ENCODE results near the gene CPLX3.

CPLX3 gene

DNA sequence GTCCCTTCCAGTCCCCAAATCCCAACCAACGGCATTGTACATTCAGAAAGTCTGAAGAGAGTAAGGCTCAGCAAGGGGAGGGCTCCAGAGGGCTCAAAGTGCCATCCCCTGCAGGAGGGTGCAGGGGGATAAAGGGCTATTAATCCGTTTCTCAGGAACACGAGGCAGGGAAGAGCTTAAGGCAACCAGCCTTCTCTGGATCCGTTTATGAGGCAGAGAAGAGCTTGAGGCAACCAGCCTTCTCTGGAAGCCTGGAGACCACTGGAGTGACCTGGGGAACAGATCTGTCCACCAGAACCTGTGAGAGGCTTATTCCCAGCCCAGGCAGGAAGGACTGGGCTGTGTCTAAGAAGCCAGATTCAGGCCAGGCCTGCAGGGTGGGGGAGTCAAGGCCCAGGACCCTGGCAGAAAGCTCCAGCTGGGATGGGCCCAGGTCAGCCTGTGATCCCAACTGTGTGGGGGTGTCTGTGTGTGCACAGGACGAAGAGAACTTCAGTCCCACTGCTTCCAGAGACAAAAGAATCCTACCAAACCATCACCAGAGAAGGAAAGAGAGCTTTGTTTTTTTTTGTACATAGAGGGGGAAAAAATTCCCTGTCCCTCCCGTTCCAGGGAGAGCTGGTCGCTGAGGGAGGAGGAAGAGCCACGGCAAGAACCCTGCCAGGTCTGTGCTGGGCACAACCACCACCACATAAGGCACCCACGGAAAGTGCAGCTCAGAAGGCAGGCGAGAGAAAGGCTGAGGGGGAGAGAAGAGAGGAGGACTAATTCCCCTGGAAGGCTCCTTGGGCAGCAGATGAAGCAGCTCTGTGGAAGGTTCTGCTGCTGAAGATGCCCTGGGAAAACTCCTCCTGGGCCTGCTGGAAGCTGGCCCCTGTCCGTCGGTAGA is 18.1 kb downstream of the CPLX3 start:
- no peak for DNase-seq (ENCODE audit: low read depth in 2 of 2)

DNA sequence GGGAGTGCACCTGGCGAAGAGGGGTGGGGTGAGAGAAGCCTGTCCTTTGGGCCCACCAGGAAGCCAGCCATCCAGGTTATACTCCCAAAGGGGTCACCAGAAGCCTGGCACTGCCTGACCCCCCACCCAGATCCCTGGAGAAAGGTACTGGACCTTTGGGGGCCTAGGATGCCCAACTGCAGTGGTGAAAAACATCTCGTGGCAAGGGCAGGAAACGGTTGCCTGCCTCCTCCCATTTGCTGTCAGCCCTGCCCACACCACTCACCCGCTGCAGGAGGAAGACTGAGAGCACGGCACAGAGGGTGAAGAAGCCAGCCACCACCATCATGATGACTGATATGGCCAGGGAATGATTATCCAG is 18.8 kb downstream of the CPLX3 start:
- no peak for DNase-seq (ENCODE audit: low read depth in 2 of 2)

DNA sequence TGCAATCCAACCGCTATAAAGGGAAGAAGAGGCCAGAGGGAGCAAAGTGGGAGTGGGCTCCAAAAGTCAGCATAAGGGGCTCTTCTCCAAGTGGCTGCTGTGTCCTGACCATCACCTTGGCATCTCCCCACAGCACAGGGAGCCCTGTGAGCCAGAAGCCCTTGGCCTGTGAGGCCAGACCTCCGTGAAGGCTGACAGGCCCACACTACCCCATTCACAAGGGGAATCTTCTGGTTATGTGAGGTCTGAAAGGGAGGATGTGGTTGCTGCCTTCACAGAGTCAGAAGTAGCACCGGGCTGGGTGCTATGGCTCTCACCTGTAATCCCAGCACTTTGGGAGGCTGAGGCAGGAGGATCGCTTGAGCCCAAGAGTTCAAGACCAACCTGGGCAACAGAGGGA is 19.2 kb downstream of the CPLX3 start:
- DNase-seq (ENCODE audit: low read depth in 2 of 2), result no peak

DNA sequence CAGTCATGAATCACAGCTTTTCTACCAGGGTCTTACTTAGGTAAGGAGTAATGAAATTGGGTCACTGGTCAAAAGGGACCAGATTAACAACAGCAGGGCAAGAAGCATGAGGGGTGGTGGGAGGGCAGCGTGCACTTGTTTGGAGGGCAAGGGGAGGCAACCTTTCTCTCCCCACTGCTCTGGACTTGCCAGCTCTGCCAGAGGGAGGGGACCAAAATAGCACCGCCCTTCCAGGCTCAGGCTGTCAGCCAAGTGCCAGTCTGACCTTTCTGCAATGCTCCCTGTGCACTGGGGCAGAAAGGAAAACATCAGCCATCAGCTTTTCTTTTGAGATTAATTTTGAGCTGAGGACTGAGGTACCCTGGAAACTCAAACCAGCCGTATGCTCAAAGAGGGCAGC is 21.0 kb downstream of the CPLX3 start:
- DNase-seq (ENCODE audit: low read depth in 2 of 2), result no peak

DNA sequence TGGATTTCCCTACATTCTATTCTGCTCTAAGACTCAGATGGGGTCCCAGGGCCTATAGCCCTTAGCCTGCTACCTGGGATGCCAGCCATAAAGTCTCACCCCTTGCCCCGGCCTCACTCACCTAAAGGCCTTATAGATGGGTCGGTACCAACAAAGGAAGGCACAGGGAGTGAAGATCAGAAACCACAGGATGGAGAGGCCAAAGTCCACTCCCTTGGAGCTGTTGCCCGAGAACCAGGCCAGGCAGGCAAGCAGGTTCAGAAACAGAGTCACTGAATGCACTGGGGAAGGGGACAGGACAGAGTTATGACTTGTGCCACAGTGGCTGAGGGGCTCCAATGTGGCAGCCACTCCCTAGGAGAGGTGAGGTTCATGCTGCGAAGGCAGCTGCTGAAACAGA is 24.0 kb downstream of the CPLX3 start:
- no peak for DNase-seq (ENCODE audit: low read depth in 2 of 2)

DNA sequence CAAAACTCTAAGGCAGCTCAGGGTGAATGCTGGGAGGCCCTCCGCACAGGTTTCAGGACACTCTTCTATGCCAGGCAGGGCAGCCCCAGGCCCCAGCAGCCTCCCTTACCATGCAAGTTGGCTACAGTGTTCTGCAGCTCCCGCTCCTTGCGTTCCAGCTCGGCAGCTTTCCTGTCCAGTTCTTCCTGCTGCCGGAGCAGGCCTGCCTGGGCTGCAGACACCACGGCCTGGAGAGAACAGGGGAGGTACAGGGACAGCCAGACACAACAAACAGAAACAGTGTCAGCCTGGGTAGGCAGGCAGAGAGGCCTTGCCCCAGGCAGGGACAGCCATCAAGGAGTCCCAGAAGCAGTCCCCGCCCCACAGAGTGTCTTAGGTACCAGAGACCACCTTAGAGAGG is 25.5 kb downstream of the CPLX3 start:
- no peak for DNase-seq (ENCODE audit: low read depth in 2 of 2)

DNA sequence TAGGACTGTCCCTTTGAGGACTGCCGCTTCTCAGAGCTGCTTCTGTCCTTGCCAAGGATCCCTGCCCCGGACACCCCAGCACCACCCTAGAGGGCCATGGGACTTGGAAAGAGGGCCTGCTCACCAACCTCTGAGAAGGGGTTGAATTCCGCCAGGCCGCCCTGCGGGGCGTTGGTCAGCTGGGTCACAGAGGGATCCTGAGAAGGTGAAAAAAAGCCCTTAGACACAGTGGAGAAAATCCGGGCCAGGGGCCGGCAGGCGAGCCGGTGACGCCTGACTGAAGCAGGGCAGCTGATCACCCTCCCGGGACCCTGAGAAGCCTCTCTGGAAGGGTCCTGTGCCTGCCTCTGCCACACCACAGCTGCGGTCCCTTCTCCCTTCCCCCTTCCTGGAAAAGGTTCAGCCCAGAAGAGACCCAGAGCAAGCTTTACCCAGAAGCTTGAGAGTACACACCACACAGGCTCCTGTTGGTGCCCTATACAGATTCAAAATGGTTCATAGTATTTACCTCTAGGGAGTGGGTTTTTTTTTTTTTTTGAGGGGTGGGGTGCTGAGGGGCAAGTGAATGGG is 28.1 kb downstream of the CPLX3 start:
- DNase-seq (ENCODE audit: low read depth in 2 of 2), result no peak

DNA sequence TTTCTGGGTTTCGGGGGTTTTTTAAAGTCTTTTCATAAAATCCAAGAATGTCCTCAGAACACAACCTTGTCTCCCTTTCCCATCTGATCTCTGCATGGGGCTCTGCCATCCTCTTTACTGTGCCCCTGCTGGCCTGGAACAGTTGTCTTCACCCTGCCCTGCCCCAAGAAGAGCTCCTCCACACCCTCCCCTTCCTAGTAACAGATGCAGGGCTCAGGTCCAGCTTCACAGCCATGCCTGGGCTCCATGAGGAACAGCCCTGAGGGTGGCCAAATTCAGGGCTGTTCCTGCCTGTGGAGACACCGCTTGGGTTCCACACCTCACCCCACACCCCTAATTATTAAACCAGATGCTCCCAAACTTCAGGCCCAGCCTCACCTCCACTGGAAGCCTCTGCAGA is 29.4 kb downstream of the CPLX3 start:
- no peak for DNase-seq (ENCODE audit: low read depth in 2 of 2)

DNA sequence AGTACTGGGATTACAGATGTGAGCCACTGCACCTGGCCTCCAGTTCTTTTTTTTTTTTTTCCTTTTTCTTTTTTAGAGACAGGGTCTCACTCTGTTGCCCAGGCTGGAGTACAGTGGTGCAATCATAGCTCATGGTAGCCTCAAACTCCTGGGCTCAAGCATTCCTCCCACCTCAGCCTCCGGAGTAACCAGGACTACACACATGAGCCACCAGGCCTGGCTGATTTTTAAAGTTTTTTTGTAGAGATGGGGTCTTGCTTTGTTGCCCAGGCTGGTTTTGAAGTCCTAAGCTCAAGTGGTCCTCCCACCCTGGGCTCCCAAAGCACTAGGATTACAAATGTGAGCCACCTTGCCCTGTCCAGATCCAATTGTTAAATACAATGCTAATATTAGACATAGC is 30.1 kb downstream of the CPLX3 start:
- no peak for DNase-seq (ENCODE audit: low read depth in 2 of 2)

DNA sequence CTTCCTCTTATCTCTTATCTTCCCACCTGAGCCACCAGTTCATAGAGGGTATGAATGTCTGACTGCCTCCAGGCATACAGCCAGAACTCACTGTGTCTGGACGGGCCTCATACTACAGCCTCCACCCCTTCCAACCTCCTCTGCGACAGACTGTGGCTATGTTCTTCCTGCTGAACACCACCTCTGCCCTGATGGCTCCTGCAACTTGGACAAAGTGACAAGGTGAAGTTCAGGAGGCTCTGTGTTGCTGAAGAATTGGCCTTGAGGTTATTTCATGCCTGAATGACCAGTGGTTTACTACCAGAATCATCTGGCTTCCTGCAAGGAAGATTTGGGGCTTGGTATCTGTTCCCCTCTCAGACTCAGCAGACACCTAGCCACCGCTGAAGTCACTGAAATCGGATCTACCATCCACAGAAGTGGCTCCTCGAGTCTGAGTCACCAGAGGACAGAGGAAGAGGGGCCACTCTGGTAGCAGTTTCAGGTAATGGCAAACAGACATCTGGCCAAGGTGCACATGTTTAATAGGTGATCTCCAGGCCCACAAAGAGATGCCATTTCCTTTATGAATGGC is 30.7 kb downstream of the CPLX3 start:
- no peak for DNase-seq (ENCODE audit: low read depth in 2 of 2)

DNA sequence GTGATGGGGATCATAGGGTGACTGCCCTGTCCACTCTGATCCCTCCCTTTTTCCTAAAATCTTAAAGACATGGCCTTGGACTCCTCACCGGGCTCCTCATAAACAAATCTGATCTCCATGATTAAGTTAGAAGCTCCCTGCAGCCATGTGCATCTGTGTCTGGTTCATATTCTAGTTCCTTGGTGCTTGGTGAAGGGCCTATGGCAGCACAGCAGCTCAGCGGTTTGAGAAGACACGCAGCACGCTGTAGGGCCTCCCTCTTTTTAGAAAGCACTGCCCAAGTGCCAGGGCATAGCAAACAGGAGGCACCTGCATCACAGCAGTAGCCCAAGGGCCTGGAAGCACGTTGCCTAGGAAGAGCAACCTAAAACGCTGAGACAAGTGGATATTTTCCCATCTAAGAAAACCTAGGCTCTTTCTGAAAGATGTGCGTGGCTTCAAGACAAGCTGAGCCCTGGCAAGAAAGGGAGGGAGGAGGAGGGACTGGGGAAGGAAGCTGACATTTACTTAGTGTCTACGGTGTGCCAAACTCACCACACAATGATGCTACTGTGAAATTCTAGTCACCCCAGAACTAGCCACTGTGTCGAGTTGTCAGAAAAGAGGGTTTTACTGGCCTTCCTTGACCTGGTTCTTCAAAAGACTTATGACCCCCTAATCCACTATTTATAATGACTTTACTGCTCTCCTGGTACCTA is 31.4 kb downstream of the CPLX3 start:
- DNase-seq (ENCODE audit: low read depth in 2 of 2), result no peak

DNA sequence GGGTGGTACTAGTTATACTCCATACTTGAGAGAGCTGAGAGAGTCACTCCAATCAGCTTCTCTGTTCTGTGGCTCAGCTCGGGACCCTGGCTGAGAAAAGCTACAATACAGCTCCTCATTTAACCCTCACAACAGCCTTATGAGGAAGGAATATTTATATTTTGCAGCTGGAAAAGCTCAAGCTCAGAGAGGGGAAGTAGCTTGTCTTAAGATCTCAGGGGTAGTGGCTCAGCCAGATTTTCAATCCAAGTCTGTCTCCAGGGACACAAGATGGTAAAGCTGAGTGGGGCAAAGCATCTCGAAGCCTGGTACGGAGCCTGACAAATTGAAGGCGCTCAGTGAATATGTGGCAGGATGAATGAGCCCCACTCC is 31.9 kb downstream of the CPLX3 start:
- no peak for DNase-seq (ENCODE audit: low read depth in 2 of 2)

DNA sequence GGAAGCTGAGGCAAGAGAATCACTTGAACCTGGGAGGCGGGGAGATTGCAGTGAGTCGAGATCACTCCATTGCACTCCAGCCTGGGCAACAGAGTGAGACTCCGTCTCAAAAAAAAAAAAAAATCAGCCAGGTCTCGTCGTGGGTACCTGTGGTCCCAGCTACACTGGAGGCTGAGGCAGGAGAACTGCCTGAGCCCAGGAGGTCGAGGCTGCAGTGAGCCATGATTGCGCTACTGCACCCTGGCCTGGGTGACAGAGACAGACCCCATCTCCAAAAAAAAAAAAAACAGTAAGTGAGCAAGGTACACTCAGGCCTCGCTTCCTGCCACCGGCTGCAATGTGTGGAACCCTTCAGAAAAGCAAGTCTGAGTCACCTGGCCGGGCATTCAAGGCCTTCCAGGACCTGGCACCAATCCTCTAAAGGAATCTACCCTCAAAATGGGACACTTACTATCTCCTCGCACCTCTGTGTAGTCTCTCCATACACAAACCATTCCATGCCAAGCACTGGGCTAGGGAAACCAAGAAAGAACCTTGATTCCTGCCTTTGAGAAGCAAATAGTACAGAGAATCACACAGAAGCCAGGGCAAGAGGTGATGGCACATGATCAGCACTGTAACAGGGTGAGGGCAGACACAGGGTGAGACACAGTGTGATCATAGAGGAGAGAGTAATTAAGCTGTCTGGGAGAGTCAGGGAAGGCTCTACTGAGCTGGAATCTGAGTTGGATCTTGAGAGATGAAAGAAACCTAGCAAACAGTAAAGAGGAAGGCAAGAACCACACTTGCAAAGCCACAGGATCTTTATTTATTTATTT is 37.0 kb downstream of the CPLX3 start:
- DNase-seq (ENCODE audit: low read depth in 2 of 2), result no peak

DNA sequence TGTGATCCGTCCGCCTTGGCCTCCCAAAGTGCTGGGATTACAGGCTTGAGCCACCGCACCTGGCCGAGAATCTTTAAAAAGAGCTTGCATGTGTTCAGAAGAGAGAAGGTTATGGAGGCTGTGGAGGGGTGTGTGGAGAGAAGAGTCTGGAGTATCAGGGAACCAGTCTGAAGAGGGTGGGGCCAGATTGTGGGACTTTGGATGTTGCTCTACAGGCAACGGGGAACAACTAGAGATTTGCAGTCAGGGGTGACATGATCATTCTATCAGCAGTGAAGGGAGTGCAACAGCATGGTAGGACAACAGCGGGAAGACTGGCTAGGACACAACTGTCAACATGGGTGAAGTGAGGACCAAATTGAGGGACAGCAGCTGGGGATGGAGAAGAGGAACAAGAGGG is 37.9 kb downstream of the CPLX3 start:
- DNase-seq (ENCODE audit: low read depth in 2 of 2), result no peak

DNA sequence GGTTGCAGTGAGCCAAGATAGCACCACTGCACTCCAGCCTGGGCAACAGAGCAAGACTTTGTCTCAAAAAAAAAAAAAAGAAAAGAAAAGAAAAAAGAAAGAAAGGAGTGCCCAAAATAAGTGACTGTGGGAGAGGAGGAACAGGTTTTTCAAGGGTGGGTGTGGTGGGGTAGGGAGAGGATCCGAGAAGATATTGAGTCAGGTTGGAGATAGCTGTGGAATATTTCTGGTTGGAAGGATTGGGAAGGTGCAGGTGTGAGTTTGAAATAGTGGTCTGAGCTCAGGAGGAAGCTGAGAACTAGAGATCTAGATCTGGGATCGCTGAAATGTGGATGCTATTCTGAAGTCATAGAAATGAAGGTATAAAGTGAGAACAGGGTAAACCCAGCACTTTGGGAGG is 38.9 kb downstream of the CPLX3 start:
- DNase-seq (ENCODE audit: low read depth in 2 of 2), result no peak

DNA sequence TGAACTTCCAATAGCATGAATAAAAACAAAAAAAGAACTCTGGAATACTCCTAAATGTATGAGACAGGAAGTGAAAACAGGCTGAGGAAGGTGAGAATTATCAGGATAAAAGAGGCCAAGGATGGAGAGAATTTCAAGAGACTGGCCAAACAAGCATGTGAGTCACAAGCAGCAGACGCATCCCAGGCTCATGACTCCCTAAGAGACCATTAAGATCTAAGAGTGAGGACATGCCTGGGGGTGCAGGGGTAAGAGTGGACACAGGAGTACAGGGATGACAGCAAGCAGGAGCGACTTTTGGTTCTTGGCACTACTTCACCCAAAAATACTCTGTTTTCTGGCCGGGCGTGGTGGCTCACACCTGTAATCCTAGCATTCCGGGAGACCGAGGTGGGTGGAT is 39.7 kb downstream of the CPLX3 start:
- no peak for DNase-seq (ENCODE audit: low read depth in 2 of 2)

DNA sequence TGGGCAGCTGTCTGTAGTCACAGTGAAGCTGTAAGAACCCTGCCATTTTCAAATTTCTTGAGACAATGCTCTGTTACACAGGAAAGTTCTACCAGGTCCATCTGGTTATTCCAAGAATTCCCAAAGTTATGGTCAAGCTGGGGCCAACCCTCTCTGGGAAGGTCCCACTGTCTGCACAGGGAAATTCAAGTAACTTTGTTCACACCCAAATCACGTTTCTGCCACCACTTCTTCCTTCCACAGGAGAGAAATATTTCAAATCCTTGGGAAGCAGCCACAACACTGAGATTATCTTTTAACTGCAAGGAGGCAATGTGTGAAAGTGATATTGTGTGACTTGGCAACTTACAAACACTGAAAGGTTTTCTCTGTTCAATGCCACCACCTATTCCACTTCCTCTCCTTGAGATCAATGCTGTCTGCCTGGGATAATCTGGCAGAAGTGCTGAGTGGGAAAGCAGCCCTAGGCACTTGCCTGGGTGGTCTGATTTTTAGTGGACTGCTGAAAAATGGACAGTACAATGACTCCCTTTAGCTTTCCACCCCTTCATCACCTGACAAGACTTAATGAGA is 41.1 kb downstream of the CPLX3 start:
- no peak for DNase-seq (ENCODE audit: low read depth in 2 of 2)

DNA sequence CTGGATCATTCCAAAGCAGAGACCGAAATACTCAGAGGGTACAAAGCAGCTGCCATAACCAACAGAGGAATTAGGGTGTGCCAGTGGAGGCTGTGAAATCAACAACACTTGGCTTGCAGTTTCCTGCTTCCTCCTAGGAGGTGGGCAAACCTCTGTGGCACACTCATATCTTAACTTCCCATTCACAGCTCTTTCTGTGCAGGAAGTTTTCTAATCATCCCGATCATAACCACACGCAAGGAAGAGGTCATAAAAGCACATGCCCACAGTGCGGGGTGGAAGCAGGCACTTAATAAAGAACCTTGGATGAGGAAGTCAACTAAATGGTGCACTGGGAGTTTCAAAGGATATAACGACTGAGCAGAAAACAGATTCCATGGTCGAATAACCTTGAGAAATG is 41.6 kb downstream of the CPLX3 start:
- no peak for DNase-seq (ENCODE audit: low read depth in 2 of 2)

DNA sequence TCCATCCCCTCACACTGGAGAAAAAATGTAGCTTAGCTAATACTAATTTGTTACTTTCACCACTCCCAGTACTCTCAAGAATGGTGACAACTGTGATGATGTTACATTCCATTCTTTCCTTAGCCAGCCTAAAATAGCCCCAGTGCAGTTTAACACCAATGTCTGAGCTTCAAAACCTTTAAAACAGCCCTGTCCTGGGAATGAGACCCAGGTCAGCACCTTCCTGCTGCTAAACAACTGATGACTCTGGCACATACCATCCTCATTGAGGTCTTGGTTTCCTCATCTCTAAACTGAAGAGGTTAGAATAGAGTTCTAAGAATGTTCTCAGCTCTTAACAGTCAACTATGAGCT is 42.9 kb downstream of the CPLX3 start:
- DNase-seq (ENCODE audit: low read depth in 2 of 2), result no peak

DNA sequence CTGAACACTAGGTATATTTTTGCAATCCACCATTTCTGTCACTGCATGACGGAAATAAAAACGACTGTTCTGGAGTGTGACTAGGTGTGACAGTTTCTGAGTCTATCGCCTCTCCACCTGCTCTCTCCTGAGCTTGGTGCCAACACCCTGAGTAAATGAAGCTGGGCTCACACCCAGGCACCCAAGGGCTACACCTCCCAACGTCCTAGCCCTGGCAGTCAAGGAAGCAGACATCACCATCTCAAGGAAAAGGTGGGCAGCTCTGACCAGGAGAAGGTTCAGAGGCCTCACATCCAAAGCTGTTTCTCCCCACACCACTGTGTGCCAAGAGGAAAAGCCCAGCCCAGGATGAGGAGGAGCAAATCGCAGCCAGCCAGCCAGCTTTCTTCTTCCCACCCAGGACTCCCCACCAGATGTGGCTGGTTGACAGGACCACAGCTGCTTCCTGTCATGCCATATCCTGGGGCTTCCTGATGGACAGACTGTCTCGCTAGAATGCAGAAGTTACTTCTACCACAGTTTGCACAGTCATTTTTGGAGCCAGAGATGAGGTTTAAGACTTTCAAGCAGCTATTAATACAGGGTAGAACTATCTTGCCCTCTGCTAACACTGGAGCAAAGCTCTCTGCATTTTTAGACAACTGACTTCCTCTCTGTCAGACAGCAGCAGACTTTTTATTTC is 43.4 kb downstream of the CPLX3 start:
- DNase-seq (ENCODE audit: low read depth in 2 of 2), result no peak
